GM21526 (cell line): ENCODE measurements around the gene KCTD19.

Experiments used
- ATAC-seq: cut with Tn5 transposase; IDR thresholded peaks from one replicate; pipeline ENCODE4 v1.9.1; 2021; ENCODE audit warnings: moderate library complexity; ENCODE audit not compliant: unreplicated experiment, low FRiP score

The KCTD19 gene

GRCh38 chr16:67246081-67246755 is 80.3 kb downstream of the KCTD19 start:
- ATAC-seq, result peak; percentile 26

DNA sequence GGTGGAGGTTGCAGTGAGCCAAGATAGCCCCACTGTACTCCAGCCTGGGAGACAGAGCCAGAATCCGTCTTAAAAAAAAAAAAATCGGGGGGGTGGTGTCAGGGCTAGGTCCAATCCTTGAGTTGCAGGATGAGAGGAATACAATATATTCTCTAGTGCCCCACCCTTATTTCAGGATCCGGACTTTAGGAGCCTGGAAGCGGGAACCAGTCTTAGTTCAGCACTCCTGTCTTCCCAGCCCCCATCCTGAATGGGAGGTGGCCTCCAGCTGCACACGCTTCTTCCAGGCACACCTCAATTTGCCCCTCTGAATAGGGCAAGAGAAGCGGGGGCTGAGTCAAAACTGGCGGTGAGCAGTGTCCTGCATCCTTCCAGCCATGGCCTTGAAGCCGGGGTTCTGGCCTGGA is 80.9 kb downstream of the KCTD19 start:
- no peak for ATAC-seq

DNA sequence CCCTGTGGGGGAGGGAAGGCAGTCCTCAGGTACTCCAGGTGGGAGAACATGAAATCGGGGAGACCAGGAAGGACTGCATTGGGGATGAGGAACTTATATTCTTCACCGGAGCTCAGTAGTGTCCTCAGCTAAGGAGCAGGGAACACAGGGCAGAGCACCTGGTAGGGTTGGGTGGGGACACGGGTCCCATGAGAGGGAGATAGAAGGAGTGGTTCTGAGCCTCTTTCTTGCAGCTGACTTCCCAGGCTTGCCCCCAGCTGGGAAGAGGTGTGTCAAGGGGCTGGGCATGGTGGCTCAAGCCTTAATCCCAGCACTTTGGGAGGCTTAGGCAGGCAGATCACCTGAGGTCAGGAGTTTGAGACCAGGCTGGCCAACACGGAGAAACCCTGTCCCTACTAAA is 81.4 kb downstream of the KCTD19 start:
- ATAC-seq, result no peak

DNA sequence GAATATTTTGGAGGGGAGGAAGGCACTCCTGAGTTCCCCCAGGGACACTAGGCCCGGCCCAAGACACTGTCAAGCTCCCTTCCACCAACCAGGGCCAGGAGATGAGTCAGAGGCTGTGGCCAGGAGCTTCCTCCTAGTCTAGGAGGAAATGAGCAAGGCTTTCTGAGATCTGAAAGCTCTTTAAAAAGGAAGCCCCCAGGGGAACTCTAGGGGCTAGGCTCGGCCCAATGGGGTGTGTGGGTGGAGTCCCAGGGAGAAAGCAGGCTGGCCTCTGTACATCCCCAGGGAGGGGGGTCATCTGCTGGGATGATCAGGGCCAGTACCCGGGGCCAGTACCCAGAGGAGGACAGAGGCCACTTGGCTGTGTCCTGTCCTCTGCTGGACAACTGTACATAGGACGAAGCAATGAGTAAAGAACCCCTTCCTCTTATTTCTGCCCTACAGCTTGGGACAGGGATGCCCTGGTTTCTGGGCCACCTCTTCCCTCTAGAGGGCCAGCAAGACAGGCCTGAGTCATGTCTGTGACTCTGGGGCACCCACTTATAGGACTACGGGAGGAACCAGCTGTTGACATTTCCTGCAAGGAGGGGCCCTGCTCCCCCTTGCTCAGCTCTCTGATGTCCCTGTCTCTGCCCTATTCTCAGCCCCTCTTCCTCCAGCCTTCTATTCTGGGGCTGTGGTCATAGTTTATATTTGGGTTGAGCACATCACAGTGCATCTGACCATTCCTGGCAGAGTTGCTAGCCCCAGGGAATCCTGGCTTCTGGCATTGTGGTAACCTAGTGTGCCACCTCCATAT is 82.0 kb downstream of the KCTD19 start:
- ATAC-seq, result peak; percentile 30

GRCh38 chr16:67243481-67243880 is 83.1 kb downstream of the KCTD19 start:
- no peak for ATAC-seq

- ATAC-seq, result no peak
Observed at GRCh38 chr16:67242138-67242730, 84.3 kb downstream of the KCTD19 start.

GRCh38 chr16:67241008-67241900 is 85.3 kb downstream of the KCTD19 start:
- ATAC-seq, result no peak

DNA sequence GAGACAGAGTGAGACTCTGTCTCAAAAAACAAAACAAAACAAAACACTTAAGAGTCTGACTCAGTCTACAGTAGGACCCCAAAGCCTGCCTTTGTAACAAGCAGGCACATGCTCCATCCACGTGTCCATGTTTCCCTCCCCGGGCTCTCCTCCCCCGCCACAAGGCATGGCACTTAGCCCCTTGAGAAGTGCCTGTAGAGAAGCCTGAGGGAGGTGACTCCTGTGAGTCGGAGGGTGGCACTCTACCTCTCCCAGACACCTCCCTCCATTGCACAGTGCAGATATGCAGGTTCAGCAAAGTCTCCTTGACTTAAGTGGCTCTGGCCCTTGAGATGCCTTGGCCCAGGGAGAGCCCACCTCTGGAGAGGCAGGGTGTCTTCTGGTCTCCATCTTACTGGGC is 86.0 kb downstream of the KCTD19 start:
- ATAC-seq, result no peak
